Right ventricle myocardium superior (tissue), 1 donor: ENCODE data around the gene TASP1. TPM values are rescaled to one million over a fixed set of nuclear protein-coding genes. Genes with fewer than 3 reads are reported as not detected.
A peak's percentile ranks its signal among the peaks of the same experiment; 100 is the strongest.
"Not testable (repeated sequence)": the region's sequence is repeated elsewhere in the genome, so short reads cannot be mapped to it uniquely, and the experiment has no call there.

Experiments
- ATAC-seq: fragments of 200-7000 bp; cut with Tn5 transposase; one replicate; pipeline ENCODE4 v1.9.1; 2020; ENCODE audit warnings: mild to moderate bottlenecking; ENCODE audit not compliant: poor library complexity
- DNase-seq: peaks from one replicate; pipeline ENCODE4 v3.0.0-alpha.2; 2020
- intact Hi-C: fragments of 100-400 bp; cut with DNase I; formaldehyde crosslinking; loops from one replicate; pipeline ENCODE4 v1.11.2; 2022
- total RNA-seq: library from RNA; stranded (reverse); fragmentation: NEBNext Ultra II Directional; extraction: Animal tissue kit (Norgen Biotek cat#: 25700); gene quantifications from one replicate; pipeline ENCODE4 v1.2.1, GENCODE V29; 2021
- donor health status: DM: no; HTN: yes; CAD: no; lungs with severe emphysema.

Gene TASP1
- total RNA-seq, 1 donor from 2014 or later = 4.7 TPM

GRCh38 chr20:13656721-13657368, 18.1 kb upstream of the TASP1 start:
- no peak for ATAC-seq
- intact Hi-C loops = no loop called here
- DNase-seq = no peak

- DNase-seq (no peak), ATAC-seq (no peak)
- intact Hi-C loops = no loop called here
Observed at GRCh38 chr20:13654463-13655023, 15.8 kb upstream of the TASP1 start.

GRCh38 chr20:13650474-13650873, 11.7 kb upstream of the TASP1 start:
- intact Hi-C loops = no loop called here
- DNase-seq (no peak), ATAC-seq (no peak)

GRCh38 chr20:13648291-13649228, 9.8 kb upstream of the TASP1 start:
- DNase-seq = no peak
- intact Hi-C loops = no loop called here

DNA sequence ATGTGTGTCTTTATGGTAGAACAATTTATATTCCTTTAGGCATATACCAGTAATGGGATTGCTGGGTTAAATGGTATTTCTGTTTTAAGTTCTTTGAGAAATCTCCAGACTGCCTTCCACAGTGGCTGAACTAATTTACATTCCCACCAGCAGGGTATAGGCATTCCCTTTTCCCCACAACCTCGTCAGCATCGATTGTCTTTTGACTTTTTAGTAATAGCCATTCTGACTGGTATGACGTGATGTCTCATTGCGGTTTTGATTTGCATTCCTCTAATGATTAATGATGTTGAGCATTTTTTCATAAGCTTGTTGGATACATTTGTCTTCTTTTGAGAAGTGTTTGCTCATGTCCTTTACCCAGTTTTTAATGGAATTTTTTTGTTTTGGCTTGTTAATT, 5.3 kb upstream of the TASP1 start:
- intact Hi-C loops = no loop called here
- ATAC-seq (no peak), DNase-seq (no peak)

More at GRCh38 chr20:13648291-13649228, 9.8 kb upstream of the TASP1 start:
- ATAC-seq = peak; percentile 65

DNA sequence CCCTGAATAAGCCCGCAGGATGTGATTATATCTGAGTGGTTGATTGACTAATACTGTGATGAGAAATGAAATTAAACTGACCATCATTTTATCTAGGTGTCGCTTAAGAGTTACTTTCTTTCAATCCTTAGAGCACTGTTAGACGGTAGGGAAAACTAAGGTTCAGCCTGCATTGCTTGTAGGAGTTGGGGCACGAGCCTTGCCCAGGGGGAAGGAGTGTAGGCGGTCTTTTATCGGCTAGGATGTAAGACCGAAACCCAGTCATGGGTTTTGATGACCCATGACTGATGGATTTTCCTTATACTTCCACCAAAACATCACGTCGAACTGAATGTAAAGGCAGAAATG, 392 bp upstream of the TASP1 start:
- ATAC-seq (no peak), DNase-seq (no peak)
- intact Hi-C loops = loop anchor here (10.0 kb wide), 1 partner anchor 146 kb away; the partner anchor contains the start of genes ESF1 and NDUFAF5

DNA sequence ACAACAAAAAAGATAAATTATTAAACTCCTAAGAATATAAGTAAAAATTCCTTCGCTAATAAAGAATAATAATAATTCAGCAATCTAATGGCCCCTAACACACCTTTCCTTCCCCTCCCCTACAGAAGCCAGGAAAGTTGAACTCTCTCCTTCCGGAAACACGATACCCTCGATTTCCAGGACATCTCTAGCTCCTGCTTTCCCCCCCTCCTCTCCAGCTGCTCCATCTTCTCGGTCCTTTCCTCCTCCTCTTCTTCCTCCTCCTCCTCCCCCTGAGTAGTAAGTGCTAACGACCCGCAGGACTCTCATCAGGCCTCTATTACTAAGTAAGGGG, 603 bp downstream of the TASP1 start:
- intact Hi-C loops = loop anchor here (10.0 kb wide), 1 partner anchor 147 kb away; the partner anchor contains the start of genes ESF1 and NDUFAF5
- peak; percentile 3 for ATAC-seq
- no peak for DNase-seq

- intact Hi-C loops = loop anchor here (10.0 kb wide), 1 partner anchor 152 kb away; the partner anchor contains the start of genes ESF1 and NDUFAF5
- ATAC-seq (no peak), DNase-seq (no peak)
Observed at GRCh38 chr20:13632431-13632830, 6.3 kb downstream of the TASP1 start.

DNA sequence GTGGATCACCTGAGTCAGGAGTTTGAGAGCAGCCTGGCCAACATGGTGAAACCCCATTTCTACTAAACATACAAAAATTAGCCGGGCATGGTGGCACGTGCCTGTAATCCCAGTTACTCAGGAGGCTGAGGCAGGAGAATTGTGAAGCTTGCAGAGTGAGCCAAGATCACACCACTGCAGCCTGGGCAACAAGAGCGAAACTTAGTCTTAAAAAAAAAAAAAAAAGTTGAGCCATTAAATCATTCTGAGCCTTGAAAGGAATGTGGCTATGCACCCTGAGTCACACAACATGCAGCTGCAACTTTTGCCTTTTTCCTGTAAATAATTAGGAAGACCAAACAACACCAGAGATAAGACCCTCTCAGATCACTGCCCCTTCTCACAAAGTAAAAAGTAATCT, 11.2 kb downstream of the TASP1 start:
- DNase-seq, intact Hi-C loops, ATAC-seq: not testable (repeated sequence)

GRCh38 chr20:13626724-13627123, 12.0 kb downstream of the TASP1 start:
- ATAC-seq (no peak), DNase-seq (no peak)
- intact Hi-C loops = no loop called here

DNA sequence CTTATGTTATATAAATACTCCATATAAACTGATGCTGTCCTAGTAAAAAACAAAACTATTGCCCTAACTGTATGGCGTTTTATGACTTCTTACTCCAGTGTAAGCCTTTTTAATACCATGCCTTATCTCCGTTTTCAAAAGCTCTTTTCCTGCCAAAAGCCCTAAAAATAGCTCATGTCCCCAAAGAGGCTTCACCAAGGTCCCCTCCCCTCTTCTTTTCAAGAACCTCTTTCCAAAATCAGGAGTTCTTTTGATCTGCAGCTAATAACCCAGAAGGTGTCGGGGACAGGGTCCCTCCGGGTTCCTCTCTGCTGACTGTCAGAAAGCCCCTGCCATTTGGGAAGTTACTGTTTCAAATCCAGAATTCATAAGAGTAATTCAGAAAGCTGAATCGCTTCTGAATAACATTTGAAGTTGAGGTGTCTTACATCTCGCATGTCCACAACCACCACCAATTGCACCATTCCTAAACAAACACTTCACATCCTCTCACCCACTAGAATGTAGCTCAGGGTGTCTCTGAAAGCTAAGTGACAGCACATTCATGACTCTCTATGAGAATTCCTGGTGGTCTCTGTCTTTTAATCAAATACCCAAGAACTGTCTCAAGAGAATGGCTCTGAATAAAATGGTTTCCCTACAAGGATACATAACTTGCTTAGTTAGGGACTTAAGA, 13.3 kb downstream of the TASP1 start:
- intact Hi-C loops = no loop called here
- DNase-seq = no peak
- no peak for ATAC-seq

- DNase-seq, ATAC-seq, intact Hi-C loops: not testable (repeated sequence)
Observed at GRCh38 chr20:13619415-13619814, 19.3 kb downstream of the TASP1 start.

DNA sequence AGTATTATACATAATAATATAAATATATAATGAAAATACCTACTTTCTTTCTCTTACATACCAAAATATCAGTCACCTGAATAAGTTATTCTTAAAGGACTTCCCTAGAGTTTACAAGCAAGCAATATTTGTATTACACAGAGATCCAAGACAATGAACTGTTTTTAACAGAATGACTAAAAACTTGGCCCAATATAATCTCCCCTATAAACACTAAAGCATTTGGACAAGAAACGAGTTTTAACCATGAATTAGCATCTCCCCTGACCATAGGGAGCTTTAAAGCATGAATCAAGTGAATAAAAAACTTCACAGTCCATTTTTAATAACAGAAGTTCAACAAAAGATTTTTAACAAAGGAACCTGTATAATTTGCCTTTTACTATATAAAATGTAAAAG, 20.3 kb downstream of the TASP1 start:
- ATAC-seq, intact Hi-C loops, DNase-seq: not testable (repeated sequence)

DNA sequence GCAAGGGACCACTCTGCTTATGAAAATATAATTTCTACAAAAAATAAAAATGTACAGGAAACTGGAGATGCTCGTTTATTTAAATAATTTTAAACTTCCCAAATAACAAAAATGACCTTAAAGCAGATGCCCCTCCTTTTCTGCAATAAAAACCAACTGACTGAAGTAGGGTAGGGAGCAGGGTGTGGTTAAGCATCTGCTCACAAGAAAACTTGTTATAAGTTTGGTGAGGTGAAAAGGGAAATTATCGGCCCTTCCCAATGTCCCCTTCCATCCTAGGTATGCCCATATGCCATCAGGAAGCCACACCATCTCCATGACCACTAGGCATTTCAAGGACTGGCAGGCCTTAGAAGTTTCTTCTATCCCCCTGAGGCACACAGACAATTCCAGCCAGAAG, 21.1 kb downstream of the TASP1 start:
- DNase-seq, ATAC-seq, intact Hi-C loops: not testable (repeated sequence)

GRCh38 chr20:13616713-13617112, 22.0 kb downstream of the TASP1 start:
- intact Hi-C loops, DNase-seq, ATAC-seq: not testable (repeated sequence)

- intact Hi-C loops = no loop called here
- DNase-seq (no peak), ATAC-seq (no peak)
Observed at GRCh38 chr20:13613917-13614316, 24.8 kb downstream of the TASP1 start.

- ATAC-seq (no peak), DNase-seq (no peak)
- intact Hi-C loops = no loop called here
Observed at GRCh38 chr20:13611611-13612125, 27.1 kb downstream of the TASP1 start.

- intact Hi-C loops = no loop called here
- no peak for ATAC-seq
Observed at GRCh38 chr20:13610184-13610583, 28.5 kb downstream of the TASP1 start.

GRCh38 chr20:13608066-13608465, 30.7 kb downstream of the TASP1 start:
- intact Hi-C loops = no loop called here
- DNase-seq (no peak), ATAC-seq (no peak)

More at GRCh38 chr20:13610184-13610583, 28.5 kb downstream of the TASP1 start:
- DNase-seq = no peak
